H1 (cell line): ENCODE data around the gene MYL6B. TPM values are rescaled to one million over a fixed set of nuclear protein-coding genes. Genes with fewer than 3 reads are reported as not detected.

Experiments used
- CHD2 ChIP-seq: IDR thresholded peaks from 2 replicates; pipeline ENCODE4 v1.6.1; 2012; ENCODE audit warnings: low read length, improper control_type of control experiment
- CTBP2 ChIP-seq: IDR thresholded peaks from 2 replicates; pipeline ENCODE4 v1.7.0; 2011; ENCODE audit warnings: borderline replicate concordance, mild to moderate bottlenecking, moderate library complexity, mixed read lengths, low read length; ENCODE audit not compliant: insufficient read depth, insufficient read length
- E2F6 ChIP-seq: IDR thresholded peaks from 2 replicates; pipeline ENCODE4 v1.6.1; 2012; ENCODE audit warnings: inconsistent platforms
- FOSL1 ChIP-seq: IDR thresholded peaks from 2 replicates; pipeline ENCODE4 v1.6.1; 2011; ENCODE audit warnings: mild to moderate bottlenecking, low read depth, low read length, moderate library complexity; ENCODE audit not compliant: insufficient read depth
- GTF2F1 ChIP-seq: IDR thresholded peaks from 2 replicates; pipeline ENCODE4 v1.6.1; 2012; ENCODE audit warnings: low read depth, low read length, improper control_type of control experiment, borderline replicate concordance
- HDAC6 ChIP-seq: IDR thresholded peaks from one replicate; pipeline ENCODE4 v1.7.1; 2012; ENCODE audit warnings: low read depth, mild to moderate bottlenecking, inconsistent platforms, low read length, moderate library complexity
- PHF8 ChIP-seq: fragments of 200-600 bp; sonication (generic); conservative IDR thresholded peaks from 2 replicates; pipeline ENCODE4 v1.7.1; 2012; ENCODE audit warnings: low read depth, mild to moderate bottlenecking, inconsistent platforms, low read length, moderate library complexity
- RAD21 ChIP-seq, 2 experiments: IDR thresholded peaks in 1 of 2; conservative IDR thresholded peaks in 1 of 2; 2 replicates each; pipeline ENCODE4 v1.6.1; 2011; ENCODE audit warnings: low read depth in 2 of 2, low read length in 2 of 2, improper control_type of control experiment in 1 of 2, inconsistent platforms in 1 of 2, mild to moderate bottlenecking in 1 of 2, moderate library complexity in 1 of 2
- SAP30 ChIP-seq: fragments of 300-600 bp; sonication (generic); IDR thresholded peaks from 2 replicates; pipeline ENCODE4 v1.7.1; 2012; ENCODE audit warnings: low read length, moderate library complexity, mild to moderate bottlenecking, inconsistent platforms; ENCODE audit not compliant: insufficient read depth, insufficient replicate concordance
- polyA plus RNA-seq, 7 experiments: library from polyadenylated mRNA; depleted of rRNA in 3 of 7; stranded (reverse) in 5 of 7; unstranded in 2 of 7; fragments of >200 nt in 5 of 7; fragments of 200-250 nt in 2 of 7; gene quantifications; 1 replicate in 5 of 7; 2 replicates in 1 of 7; 4 replicates in 1 of 7; pipeline versions ENCODE4 v1.2.1 to v1.2.3, GENCODE V29; 2011 to 2013; ENCODE audit warnings: missing spikeins in 2 of 7, mixed read lengths in 2 of 7
- total RNA-seq: library from RNA; stranded (reverse); fragmentation: NEBNext Ultra II Directional; extraction: Animal tissue kit (Norgen Biotek cat#: 25700); gene quantifications from 2 replicates; pipeline ENCODE4 v1.2.1, GENCODE V29; 2021

MYL6B gene
- total and polyA plus RNA-seq, 2 of the 8 experiments (the other 6 are each of a cell fraction or from before 2014, with no cell fraction given) = 163 to 202 TPM

GRCh38 chr12:56137853-56138571 lies 14.4 kb upstream of the MYL6B start (continued):
- TF ChIP-seq RAD21 (IDR thresholded peaks at IDR 0.05 in 1 of 2, conservative IDR thresholded peaks at IDR 0.05 in 1 of 2; ENCODE audit: low read depth in 2 of 2, low read length in 2 of 2) (no peak), FOSL1 (no peak), PHF8 (no peak), SAP30 (no peak), GTF2F1 (no peak), CTBP2 (no peak), CHD2 (no peak), E2F6 (no peak), HDAC6 (no peak)
